ENCODE results near the gene MSANTD7.

DNA sequence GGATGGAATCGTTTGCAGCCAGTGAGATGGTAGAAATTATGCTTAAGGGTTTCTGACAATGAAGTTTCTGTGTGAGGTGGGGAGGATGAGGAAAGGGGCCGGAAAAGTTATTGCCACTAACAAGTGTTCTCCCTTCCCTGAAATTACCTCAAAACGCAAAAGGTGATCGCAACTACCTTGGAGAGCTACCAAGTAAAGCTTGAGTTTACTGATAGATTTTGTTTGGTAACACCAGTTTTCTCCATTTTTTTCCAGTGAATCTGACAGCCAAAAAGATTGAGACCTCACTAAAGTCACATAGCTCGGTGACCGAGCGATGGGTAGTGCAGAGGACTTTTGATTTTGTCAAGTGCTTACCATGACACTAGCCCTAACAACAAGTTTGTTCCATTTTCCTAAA lies 42.1 kb downstream of the MSANTD7 start:
- TF ChIP-seq POLR2A (IDR thresholded peaks at IDR 0.05) (no peak), CTCF (IDR thresholded peaks at IDR 0.05) (no peak)

Data from heart left ventricle (tissue), 13 donors.